Measurements from ENCODE around the gene METTL21C.

The METTL21C gene

GRCh38 chr13:102697264-102697663 lies 2.4 kb upstream of the METTL21C start:
- no peak for DNase-seq

GRCh38 chr13:102696465-102696864 lies 1.6 kb upstream of the METTL21C start:
- DNase-seq: no peak

GRCh38 chr13:102693776-102694175 lies 1.1 kb downstream of the METTL21C start:
- no peak for DNase-seq

GRCh38 chr13:102693250-102693649 lies 1.6 kb downstream of the METTL21C start:
- DNase-seq: no peak

GRCh38 chr13:102692491-102692826 lies 2.4 kb downstream of the METTL21C start:
- no peak for DNase-seq

- no peak for DNase-seq
These were observed 4.0 kb downstream of the METTL21C start for GRCh38 chr13:102690883-102691282.

GRCh38 chr13:102688306-102688973 lies 6.4 kb downstream of the METTL21C start:
- DNase-seq: no peak

- no peak for DNase-seq
These were observed 7.3 kb downstream of the METTL21C start for GRCh38 chr13:102687520-102687919.

GRCh38 chr13:102686024-102686423 lies 8.8 kb downstream of the METTL21C start:
- DNase-seq: no peak

- no peak for DNase-seq
These were observed 11.2 kb downstream of the METTL21C start for GRCh38 chr13:102683637-102684036.

- peak in 1 of 3 donors; percentile 11 for DNase-seq
These were observed 12.1 kb downstream of the METTL21C start for GRCh38 chr13:102682727-102683126.

- no peak for DNase-seq
These were observed 12.6 kb downstream of the METTL21C start for GRCh38 chr13:102682211-102682610.

GRCh38 chr13:102680842-102681740 lies 13.8 kb downstream of the METTL21C start:
- peak; percentile 62 to 81 (median 70) for DNase-seq

- DNase-seq: no peak
These were observed 14.6 kb downstream of the METTL21C start for GRCh38 chr13:102680133-102680717.

GRCh38 chr13:102679449-102680132 lies 15.3 kb downstream of the METTL21C start:
- no peak for DNase-seq

GRCh38 chr13:102678339-102679107 lies 16.3 kb downstream of the METTL21C start:
- no peak for DNase-seq

- DNase-seq: no peak
These were observed 17.7 kb downstream of the METTL21C start for GRCh38 chr13:102677122-102677521.

GRCh38 chr13:102675115-102675514 lies 19.7 kb downstream of the METTL21C start:
- DNase-seq: no peak

GRCh38 chr13:102670130-102670529 lies 24.7 kb downstream of the METTL21C start:
- no peak for DNase-seq

GRCh38 chr13:102667911-102668310 lies 26.9 kb downstream of the METTL21C start:
- DNase-seq: no peak

- no peak for DNase-seq
These were observed 27.8 kb downstream of the METTL21C start for GRCh38 chr13:102667023-102667422.

GRCh38 chr13:102659168-102659713 lies 35.6 kb downstream of the METTL21C start:
- DNase-seq: no peak
